ENCODE data around the gene KAZALD1. TPM values are rescaled to one million over a fixed set of nuclear protein-coding genes. Genes with fewer than 3 reads are reported as not detected.

KAZALD1 gene
- polyA plus RNA-seq, 1 of the 3 experiments (the other 2 are of a cell fraction), result 3.0 TPM

DNA sequence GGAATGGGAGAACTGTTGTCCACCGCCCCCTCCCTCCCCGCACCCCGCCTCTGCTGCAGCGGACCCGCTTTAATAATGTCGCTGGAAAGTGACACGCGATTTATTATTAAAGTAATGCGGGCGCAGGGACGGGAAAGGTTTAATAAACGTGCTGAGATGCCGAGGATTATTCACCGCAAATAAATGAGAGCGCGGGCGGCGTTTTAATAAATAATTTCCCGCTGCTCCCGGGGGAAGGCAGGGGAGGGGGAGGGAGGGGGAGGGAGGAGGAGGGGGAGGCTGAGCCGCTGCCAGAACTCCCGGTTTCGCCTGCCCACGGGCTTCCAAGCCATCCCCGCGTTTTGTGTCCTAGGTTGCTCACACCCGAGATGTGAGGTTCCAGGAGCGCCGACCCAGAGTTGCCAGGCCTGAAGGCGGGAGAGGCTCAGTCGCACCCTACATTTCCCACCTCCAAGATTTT, 5.1 kb downstream of the KAZALD1 start:
- H3F3A ChIP-seq (replicated peaks; ENCODE audit: insufficient read depth), result peaks cover 4% of the 10 kb centered on the region
- DNase-seq, result peak; percentile 73
- CTCF ChIA-PET, result interaction anchor here (0.6 to 18.9 kb wide), 27 partner anchors 9 to 85 kb away, joined by 3 to 234 read pairs (median 5); partner anchors contain the start of genes LZTS2, PDZD7 and SFXN3
- H3K27ac ChIP-seq (ENCODE audit: low read depth in 2 of 2, low read length in 1 of 2), result peak overlapping the region in 1 of 2 experiments; percentile 70; a peak in 1 of 4 replicates
- TF ChIP-seq SIN3A (IDR thresholded peaks at IDR 0.05; ENCODE audit: borderline replicate concordance, low read depth, low read length), result no peak
- no peak for TF ChIP-seq POLR2AphosphoS5 (IDR thresholded peaks at IDR 0.05; ENCODE audit: low read depth, low read length)
- TF ChIP-seq, protein P1, sequence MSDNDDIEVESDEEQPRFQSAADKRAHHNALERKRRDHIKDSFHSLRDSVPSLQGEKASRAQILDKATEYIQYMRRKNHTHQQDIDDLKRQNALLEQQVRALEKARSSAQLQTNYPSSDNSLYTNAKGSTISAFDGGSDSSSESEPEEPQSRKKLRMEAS (IDR thresholded peaks at IDR 0.05; ENCODE audit: low read depth), result no peak
- TF ChIP-seq EZH2phosphoT487 (IDR thresholded peaks at IDR 0.05; ENCODE audit: borderline replicate concordance, low read depth), result no peak
- no peak for TF ChIP-seq GATA2 (CRISPR knock-in tag; IDR thresholded peaks at IDR 0.05)
- no peak for TF ChIP-seq TAF1 (IDR thresholded peaks at IDR 0.05; ENCODE audit: borderline replicate concordance, low read depth, low read length)
- no peak for TF ChIP-seq MEF2A (IDR thresholded peaks at IDR 0.05; ENCODE audit: borderline replicate concordance, low read depth)
- TF ChIP-seq, protein P2, sequence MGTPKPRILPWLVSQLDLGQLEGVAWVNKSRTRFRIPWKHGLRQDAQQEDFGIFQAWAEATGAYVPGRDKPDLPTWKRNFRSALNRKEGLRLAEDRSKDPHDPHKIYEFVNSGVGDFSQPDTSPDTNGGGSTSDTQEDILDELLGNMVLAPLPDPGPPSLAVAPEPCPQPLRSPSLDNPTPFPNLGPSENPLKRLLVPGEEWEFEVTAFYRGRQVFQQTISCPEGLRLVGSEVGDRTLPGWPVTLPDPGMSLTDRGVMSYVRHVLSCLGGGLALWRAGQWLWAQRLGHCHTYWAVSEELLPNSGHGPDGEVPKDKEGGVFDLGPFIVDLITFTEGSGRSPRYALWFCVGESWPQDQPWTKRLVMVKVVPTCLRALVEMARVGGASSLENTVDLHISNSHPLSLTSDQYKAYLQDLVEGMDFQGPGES (IDR thresholded peaks at IDR 0.05; ENCODE audit: low read depth, low read length), result no peak
- TF ChIP-seq CHD2 (IDR thresholded peaks at IDR 0.05; ENCODE audit: low read length, partially characterized antibody), result no peak
- H3K4me2 ChIP-seq, result peak overlapping the region; percentile 91
- WGBS (ENCODE audit: low lambda C conversion rate), result 1% methylated on average over 23 of the region's 31 CpGs
- no peaks in the 10 kb centered on the region for H3K36me3 ChIP-seq (replicated peaks in 1 of 2; ENCODE audit: control insufficient read depth in 1 of 2, insufficient read depth in 2 of 2, low read length in 1 of 2)
- H3K79me2 ChIP-seq (ENCODE audit: insufficient read depth), result no peaks in the 10 kb centered on the region
- no peaks in the 10 kb centered on the region for H3K27me3 ChIP-seq (ENCODE audit: insufficient read depth)
- POLR2A ChIA-PET, result interaction anchor here (1.3 kb wide), 1 partner anchor 75 kb away, joined by 6 read pairs; no protein-coding TSS in a partner anchor
- peak overlapping the region; percentile 57 to 74 for H3K4me3 ChIP-seq (ENCODE audit: low read depth in 2 of 2, low read length in 1 of 2)
- peak overlapping the region; percentile 87; the same call in 1 of the 2 replicates for H2AFZ ChIP-seq (ENCODE audit: low read depth)
- peak overlapping the region; percentile 52 for H3K9ac ChIP-seq
- peaks cover 6 to 25% of the 10 kb centered on the region in 2 experiments; a peak in 1 of 4 replicates for H3K4me1 ChIP-seq (ENCODE audit: control insufficient read depth in 1 of 2, insufficient read depth in 2 of 2, low read depth in 1 of 2, low read length in 1 of 2)
- H4K20me1 ChIP-seq (ENCODE audit: insufficient read depth), result no peaks in the 10 kb centered on the region
- no peaks in the 10 kb centered on the region for H3K9me3 ChIP-seq
- H3K9me2 ChIP-seq, result no peaks in the 10 kb centered on the region

DNA sequence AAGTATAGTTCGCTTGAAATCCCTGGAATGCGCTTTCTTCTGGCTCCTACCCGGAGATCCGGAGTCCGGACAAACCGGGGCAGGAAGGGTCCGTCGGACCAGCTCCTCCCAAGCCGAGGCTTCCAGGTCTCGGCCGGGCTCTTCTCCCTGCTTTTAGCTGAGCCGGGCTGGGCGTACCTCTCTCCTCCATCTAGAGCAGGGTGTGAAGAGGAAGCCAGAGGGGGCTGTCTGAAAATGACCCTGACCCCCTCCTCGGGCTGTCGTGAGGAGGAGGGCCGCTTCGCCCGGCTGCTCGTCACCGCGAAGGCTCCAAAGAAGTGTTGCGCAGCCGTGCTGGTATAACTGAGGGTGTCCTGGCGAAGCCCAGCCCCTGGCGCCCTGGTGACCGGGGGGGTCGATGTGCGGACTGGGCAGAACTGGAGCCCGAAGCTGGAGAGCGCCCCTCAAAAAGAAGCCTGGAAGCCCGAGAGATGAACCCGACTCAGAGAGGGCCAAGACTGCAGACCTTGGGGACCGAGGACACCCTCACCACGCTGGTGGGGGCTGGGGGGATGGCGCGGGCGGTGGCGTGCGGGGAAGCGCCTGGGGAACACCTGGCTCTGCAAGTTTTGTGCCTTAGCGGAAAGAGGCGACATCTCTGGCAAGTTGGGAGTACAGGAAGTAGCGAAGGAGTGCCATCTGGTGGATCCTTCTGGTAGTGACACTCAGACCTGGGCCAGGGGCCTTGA, 5.7 kb downstream of the KAZALD1 start:
- H3K36me3 ChIP-seq (replicated peaks in 1 of 2; ENCODE audit: control insufficient read depth in 1 of 2, insufficient read depth in 2 of 2, low read length in 1 of 2), result no peaks in the 10 kb centered on the region
- WGBS (ENCODE audit: low lambda C conversion rate), result 2% methylated on average over 27 of the region's 43 CpGs
- no peaks in the 10 kb centered on the region for H4K20me1 ChIP-seq (ENCODE audit: insufficient read depth)
- ChIA-PET CTCF (interaction anchor here (0.6 to 18.9 kb wide), 27 partner anchors 9 to 90 kb away, joined by 3 to 234 read pairs (median 5); partner anchors contain the start of genes LZTS2, PDZD7 and SFXN3), POLR2A (interaction anchor here (1.3 kb wide), 1 partner anchor 75 kb away, joined by 6 read pairs; no protein-coding TSS in a partner anchor)
- peak overlapping the region; percentile 57 to 74 for H3K4me3 ChIP-seq (ENCODE audit: low read depth in 2 of 2, low read length in 1 of 2)
- no peaks in the 10 kb centered on the region for H3K79me2 ChIP-seq (ENCODE audit: insufficient read depth)
- no peaks in the 10 kb centered on the region for H3K9me3 ChIP-seq
- H3F3A ChIP-seq (replicated peaks; ENCODE audit: insufficient read depth), result peaks cover 4% of the 10 kb centered on the region
- peak; percentile 87 for DNase-seq
- peak overlapping the region; percentile 91 for H3K4me2 ChIP-seq
- H3K27me3 ChIP-seq (ENCODE audit: insufficient read depth), result no peaks in the 10 kb centered on the region
- H3K9me2 ChIP-seq, result no peaks in the 10 kb centered on the region
- peak overlapping the region; percentile 87 for H2AFZ ChIP-seq (ENCODE audit: low read depth)
- H3K9ac ChIP-seq, result peak overlapping the region; percentile 52
- peaks cover under 1 to 19% of the 10 kb centered on the region in 2 experiments; a peak in 1 of 4 replicates for H3K4me1 ChIP-seq (ENCODE audit: control insufficient read depth in 1 of 2, insufficient read depth in 2 of 2, low read depth in 1 of 2, low read length in 1 of 2)
- peak overlapping the region in 1 of 2 experiments; percentile 70; a peak in 1 of 4 replicates for H3K27ac ChIP-seq (ENCODE audit: low read depth in 2 of 2, low read length in 1 of 2)
- TF ChIP-seq MXI1 (IDR thresholded peaks at IDR 0.05; ENCODE audit: low read depth, low read length) (peak; percentile 57; the same call in 1 of the 2 replicates), RFX5 (IDR thresholded peaks at IDR 0.05; ENCODE audit: low read length) (no peak), NFIC (IDR thresholded peaks at IDR 0.05; ENCODE audit: borderline replicate concordance) (no peak), ELF1 (IDR thresholded peaks at IDR 0.05) (peak; percentile 37; the same call in 1 of the 2 replicates), FOXM1 (IDR thresholded peaks at IDR 0.05; ENCODE audit: low read depth) (no peak), RCOR1 (IDR thresholded peaks at IDR 0.05; ENCODE audit: low read length) (peak; percentile 71), SIN3A (IDR thresholded peaks at IDR 0.05; ENCODE audit: borderline replicate concordance, low read depth, low read length) (0 out of 2 replicates have a peak, but pooled peaks have one; percentile 50), GABPA (IDR thresholded peaks at IDR 0.05; ENCODE audit: low read depth) (peak; percentile 56), TEAD4 (IDR thresholded peaks at IDR 0.05; ENCODE audit: borderline replicate concordance, insufficient read depth) (no peak), CHD2 (IDR thresholded peaks at IDR 0.05; ENCODE audit: low read length, partially characterized antibody) (peak; percentile 57)
- TF ChIP-seq, protein P3, sequence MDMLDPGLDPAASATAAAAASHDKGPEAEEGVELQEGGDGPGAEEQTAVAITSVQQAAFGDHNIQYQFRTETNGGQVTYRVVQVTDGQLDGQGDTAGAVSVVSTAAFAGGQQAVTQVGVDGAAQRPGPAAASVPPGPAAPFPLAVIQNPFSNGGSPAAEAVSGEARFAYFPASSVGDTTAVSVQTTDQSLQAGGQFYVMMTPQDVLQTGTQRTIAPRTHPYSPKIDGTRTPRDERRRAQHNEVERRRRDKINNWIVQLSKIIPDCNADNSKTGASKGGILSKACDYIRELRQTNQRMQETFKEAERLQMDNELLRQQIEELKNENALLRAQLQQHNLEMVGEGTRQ (IDR thresholded peaks at IDR 0.05; ENCODE audit: borderline replicate concordance, low read depth, low read length), result no peak
- TF ChIP-seq, protein P4, sequence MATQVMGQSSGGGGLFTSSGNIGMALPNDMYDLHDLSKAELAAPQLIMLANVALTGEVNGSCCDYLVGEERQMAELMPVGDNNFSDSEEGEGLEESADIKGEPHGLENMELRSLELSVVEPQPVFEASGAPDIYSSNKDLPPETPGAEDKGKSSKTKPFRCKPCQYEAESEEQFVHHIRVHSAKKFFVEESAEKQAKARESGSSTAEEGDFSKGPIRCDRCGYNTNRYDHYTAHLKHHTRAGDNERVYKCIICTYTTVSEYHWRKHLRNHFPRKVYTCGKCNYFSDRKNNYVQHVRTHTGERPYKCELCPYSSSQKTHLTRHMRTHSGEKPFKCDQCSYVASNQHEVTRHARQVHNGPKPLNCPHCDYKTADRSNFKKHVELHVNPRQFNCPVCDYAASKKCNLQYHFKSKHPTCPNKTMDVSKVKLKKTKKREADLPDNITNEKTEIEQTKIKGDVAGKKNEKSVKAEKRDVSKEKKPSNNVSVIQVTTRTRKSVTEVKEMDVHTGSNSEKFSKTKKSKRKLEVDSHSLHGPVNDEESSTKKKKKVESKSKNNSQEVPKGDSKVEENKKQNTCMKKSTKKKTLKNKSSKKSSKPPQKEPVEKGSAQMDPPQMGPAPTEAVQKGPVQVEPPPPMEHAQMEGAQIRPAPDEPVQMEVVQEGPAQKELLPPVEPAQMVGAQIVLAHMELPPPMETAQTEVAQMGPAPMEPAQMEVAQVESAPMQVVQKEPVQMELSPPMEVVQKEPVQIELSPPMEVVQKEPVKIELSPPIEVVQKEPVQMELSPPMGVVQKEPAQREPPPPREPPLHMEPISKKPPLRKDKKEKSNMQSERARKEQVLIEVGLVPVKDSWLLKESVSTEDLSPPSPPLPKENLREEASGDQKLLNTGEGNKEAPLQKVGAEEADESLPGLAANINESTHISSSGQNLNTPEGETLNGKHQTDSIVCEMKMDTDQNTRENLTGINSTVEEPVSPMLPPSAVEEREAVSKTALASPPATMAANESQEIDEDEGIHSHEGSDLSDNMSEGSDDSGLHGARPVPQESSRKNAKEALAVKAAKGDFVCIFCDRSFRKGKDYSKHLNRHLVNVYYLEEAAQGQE (IDR thresholded peaks at IDR 0.05; ENCODE audit: low read depth, low read length), result 0 out of 2 replicates have a peak, but pooled peaks have one; percentile 22

Measured in SK-N-SH (cell line).